KOPT-K1 (cell line): Measurements from ENCODE around the gene IL1RL1.

ENCODE experiments used
- H3K27ac ChIP-seq: fragments of 200-600 bp; sonication (generic); 2 replicates; pipeline ENCODE4 v1.5.1; 2016; ENCODE audit warnings: antibody characterized with exemption, mild to moderate bottlenecking, low read depth, low read length; ENCODE audit not compliant: poor library complexity, severe bottlenecking
- H3K36me3 ChIP-seq: fragments of 200-600 bp; sonication (generic); 2 replicates; pipeline ENCODE4 v1.5.1; 2017; ENCODE audit warnings: antibody characterized with exemption, mild to moderate bottlenecking, low read length, moderate library complexity; ENCODE audit not compliant: insufficient read depth
- H3K9me3 ChIP-seq: fragments of 200-600 bp; sonication (generic); 2 replicates; pipeline ENCODE4 v1.5.1; 2017; ENCODE audit warnings: antibody characterized with exemption, low read length, mild to moderate bottlenecking; ENCODE audit not compliant: insufficient read depth, poor library complexity, severe bottlenecking

IL1RL1 gene

GRCh38 chr2:102337481-102338386, 26.4 kb downstream of the IL1RL1 start:
- Histone ChIP-seq H3K9me3 (no peaks in the 10 kb centered on the region), H3K27ac (no peak overlapping the region)

GRCh38 chr2:102340778-102341177, 29.4 kb downstream of the IL1RL1 start:
- Histone ChIP-seq H3K36me3 (no peaks in the 10 kb centered on the region), H3K27ac (no peak overlapping the region), H3K9me3 (no peaks in the 10 kb centered on the region)

More at GRCh38 chr2:102337481-102338386, 26.4 kb downstream of the IL1RL1 start:
- no peaks in the 10 kb centered on the region for H3K36me3 ChIP-seq

- Histone ChIP-seq H3K9me3 (no peaks in the 10 kb centered on the region), H3K27ac (no peak overlapping the region), H3K36me3 (no peaks in the 10 kb centered on the region)
Observed at GRCh38 chr2:102342888-102343287, 31.5 kb downstream of the IL1RL1 start.

- Histone ChIP-seq H3K36me3 (no peaks in the 10 kb centered on the region), H3K27ac (no peak overlapping the region), H3K9me3 (no peaks in the 10 kb centered on the region)
Observed at GRCh38 chr2:102344397-102344796, 33.0 kb downstream of the IL1RL1 start.

- H3K9me3 ChIP-seq, result no peaks in the 10 kb centered on the region
- no peak overlapping the region for H3K27ac ChIP-seq
- no peaks in the 10 kb centered on the region for H3K36me3 ChIP-seq
Observed at GRCh38 chr2:102345329-102345920, 34.1 kb downstream of the IL1RL1 start.

- Histone ChIP-seq H3K36me3 (no peaks in the 10 kb centered on the region), H3K27ac (no peak overlapping the region), H3K9me3 (no peaks in the 10 kb centered on the region)
Observed at GRCh38 chr2:102346381-102347130, 35.2 kb downstream of the IL1RL1 start.

GRCh38 chr2:102350137-102350793, 38.9 kb downstream of the IL1RL1 start:
- Histone ChIP-seq H3K36me3 (no peaks in the 10 kb centered on the region), H3K9me3 (no peaks in the 10 kb centered on the region), H3K27ac (no peak overlapping the region)

GRCh38 chr2:102355526-102356380, 44.4 kb downstream of the IL1RL1 start, which contains the start of gene IL18R1:
Gene IL18R1 (plus strand): TSS chr2:102355796. CDS start chr2:102362661, 6,865 bp downstream.
- Histone ChIP-seq H3K36me3 (no peaks in the 10 kb centered on the region), H3K27ac (peak within 1 kb of the TSS; percentile 53), H3K9me3 (no peaks in the 10 kb centered on the region)

- Histone ChIP-seq H3K9me3 (no peaks in the 10 kb centered on the region), H3K36me3 (no peaks in the 10 kb centered on the region), H3K27ac (peak overlapping the region; percentile 53)
Observed at GRCh38 chr2:102356381-102356712, 45.0 kb downstream of the IL1RL1 start.

GRCh38 chr2:102356741-102357140, 45.4 kb downstream of the IL1RL1 start:
- Histone ChIP-seq H3K27ac (no peak overlapping the region), H3K9me3 (no peaks in the 10 kb centered on the region), H3K36me3 (no peaks in the 10 kb centered on the region)

- Histone ChIP-seq H3K9me3 (no peaks in the 10 kb centered on the region), H3K27ac (no peak overlapping the region), H3K36me3 (no peaks in the 10 kb centered on the region)
Observed at GRCh38 chr2:102357937-102358336, 46.6 kb downstream of the IL1RL1 start.

- no peaks in the 10 kb centered on the region for H3K36me3 ChIP-seq
- H3K9me3 ChIP-seq, result no peaks in the 10 kb centered on the region
- no peak overlapping the region for H3K27ac ChIP-seq
Observed at GRCh38 chr2:102358496-102358895, 47.1 kb downstream of the IL1RL1 start.

- no peak overlapping the region for H3K27ac ChIP-seq
- H3K36me3 ChIP-seq, result 0 out of 2 replicates have a peak, but pooled peaks cover 7% of the 10 kb centered on the region
- peaks cover 8% of the 10 kb centered on the region for H3K9me3 ChIP-seq
Observed at GRCh38 chr2:102359527-102359926, 48.2 kb downstream of the IL1RL1 start.

- Histone ChIP-seq H3K9me3 (peaks cover 30% of the 10 kb centered on the region), H3K36me3 (peaks cover 8% of the 10 kb centered on the region; the same call in 1 of the 2 replicates), H3K27ac (no peak overlapping the region)
Observed at GRCh38 chr2:102361632-102362241, 50.4 kb downstream of the IL1RL1 start.
